ENCODE results near the gene GUCA2B.

Gene GUCA2B

DNA sequence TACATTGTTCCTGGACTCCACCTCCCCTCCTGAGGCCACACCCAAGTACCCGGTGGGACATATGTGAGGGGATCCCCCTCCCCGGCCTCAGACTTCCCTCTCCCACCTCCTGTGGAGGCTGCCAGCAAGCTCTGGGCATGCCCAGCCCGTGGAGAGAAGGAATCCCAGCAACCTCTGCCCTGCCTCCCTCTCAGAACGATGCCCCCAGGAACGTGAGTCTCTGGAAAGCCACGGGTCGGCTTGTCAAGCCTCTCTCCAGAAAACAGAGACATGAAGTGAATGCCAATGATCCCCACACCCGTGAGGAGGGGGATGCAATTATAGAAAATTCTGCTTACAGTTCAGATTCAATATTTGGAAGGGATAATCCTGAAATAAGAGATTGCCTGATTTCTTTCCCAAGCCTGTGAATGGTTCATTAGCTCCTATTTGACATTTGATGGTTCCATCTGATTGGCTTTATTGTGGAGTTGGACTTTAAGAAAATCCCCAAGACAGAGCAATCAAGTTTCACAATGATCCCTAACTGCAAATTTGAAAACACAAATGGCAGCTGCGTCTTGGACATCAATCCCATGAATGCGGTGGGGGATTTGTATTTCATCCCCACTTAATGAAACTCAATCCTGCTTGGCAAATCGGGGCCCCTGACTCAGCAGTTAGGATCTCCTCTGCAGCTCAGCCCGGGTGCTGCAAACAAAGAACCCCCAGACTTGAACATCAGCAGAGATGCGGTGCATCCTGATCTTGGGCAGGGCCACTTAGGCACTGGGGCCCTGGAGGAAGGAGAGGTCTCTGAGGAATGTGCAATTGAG is 9.1 kb upstream of the GUCA2B start:
- no peak for DNase-seq

DNA sequence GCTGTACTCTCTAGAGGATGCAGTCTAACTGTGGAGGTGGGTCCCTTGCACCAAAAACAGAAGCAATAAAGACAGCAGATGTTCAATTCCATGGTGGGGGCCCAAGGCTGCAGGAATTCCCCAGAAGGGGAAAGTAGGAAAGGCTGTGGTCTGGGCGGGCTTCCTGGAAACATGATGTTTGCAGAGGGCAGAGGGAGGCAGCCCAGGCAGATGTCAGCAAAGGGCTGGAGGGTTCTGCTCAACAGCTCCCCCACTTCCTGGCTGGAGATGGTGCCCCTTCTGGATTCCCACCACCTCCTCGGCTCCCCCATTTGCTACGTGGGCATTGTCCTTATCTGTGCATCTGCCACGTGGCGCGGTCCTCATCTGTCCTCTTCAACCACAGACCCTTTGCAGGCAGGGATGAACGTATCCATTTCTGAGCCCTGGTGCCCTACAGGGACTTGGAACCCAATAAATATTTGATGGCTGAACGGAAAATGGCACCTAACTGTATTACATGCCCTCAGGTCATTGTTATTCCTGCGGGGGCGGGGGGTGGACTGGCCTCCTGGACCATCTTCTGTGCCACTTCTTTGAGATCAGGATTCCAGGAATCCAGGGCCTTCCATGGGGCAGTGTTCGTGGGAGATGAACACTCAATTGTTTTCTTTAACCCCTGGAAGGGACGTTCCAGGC is 8.4 kb upstream of the GUCA2B start:
- DNase-seq, result no peak

DNA sequence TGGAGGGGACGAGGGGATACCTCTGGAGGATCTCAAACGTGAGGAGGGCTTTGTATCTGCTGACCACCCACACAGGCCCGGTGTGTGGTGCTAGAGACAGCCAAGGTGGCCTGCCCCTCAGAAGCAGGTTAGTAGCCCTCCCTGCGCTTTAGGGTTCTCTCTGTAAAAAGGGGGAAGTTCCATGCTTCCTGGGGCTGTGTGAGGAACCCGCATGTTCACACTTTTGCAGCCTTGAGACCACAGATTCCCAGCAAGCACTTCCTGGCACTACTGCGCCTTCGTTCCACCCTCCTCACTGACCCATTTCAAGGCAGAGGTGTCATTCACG is 7.9 kb upstream of the GUCA2B start:
- peak; percentile 13 to 52 (median 48) for DNase-seq

DNA sequence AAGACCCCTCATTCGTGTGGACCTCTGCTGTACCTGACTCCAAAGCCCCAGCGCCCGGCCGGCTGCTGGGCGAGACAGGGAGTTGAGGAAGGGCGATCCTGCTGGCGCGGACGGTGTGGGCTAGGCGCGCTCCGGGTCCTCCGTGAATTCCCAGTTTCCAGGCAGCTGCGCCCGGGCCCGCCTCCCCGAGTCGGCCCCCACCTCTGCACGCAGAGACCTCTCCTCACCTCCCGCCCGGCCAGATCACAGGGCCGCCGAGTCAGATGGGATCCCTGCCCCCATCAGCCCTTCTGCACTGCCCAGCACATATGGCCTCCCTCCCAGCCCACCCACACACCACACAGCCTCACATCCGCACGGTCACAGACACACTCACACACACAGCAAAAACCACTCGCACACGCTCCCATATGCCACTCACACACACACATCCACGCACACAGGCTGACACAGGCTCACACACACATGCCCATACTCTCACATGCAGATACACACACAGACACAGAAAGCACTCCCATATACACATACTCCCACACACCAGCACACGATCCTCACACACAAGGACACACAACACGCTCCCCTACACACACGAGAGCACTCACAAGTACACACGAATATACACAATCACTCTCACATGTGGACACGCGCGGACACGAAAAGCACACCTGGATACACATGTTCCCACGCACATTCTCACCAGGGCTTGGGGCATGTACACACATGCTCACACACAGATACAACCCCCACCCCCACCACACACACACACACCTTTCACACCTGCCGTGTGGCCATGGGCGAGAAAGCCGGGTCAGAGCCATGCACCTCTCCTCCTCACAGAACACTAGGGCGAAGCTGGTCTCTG is 7.2 kb upstream of the GUCA2B start:
- peak in 1 of 4 experiments; percentile 15 for DNase-seq

DNA sequence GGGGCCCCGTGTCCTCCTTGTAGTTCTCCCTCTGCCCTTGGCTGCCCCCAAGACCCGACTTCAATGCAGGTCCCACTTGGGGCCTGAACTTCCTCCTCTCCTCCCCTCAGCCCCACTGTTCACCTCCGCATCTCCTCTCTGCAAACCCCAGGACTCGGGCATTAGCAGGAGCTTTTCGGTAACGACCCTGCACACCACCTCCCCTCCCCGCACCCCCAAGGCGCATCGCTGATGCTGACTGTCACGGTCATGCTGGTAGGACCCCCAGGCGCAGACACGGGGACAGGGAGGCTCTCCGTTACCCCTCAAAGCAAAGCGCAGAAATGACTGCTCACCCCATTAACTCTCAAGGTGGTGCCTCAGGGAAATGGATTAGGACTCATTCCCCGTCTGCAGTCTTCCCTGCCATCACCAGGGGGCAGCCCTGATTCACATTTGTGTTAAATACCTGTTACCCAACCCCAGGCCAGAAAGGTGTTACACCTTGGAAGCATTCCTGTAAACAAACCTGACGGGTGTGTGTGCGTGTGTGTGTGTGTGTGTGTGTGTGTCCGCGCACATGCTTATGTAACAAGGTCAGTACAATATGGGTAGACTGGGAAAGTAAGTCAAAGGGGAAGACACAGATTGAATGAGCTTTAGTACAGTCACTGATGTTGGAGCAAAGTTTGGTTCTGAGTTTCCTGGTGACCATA is 6.4 kb upstream of the GUCA2B start:
- peak; percentile 59 to 72 (median 63) for DNase-seq

DNA sequence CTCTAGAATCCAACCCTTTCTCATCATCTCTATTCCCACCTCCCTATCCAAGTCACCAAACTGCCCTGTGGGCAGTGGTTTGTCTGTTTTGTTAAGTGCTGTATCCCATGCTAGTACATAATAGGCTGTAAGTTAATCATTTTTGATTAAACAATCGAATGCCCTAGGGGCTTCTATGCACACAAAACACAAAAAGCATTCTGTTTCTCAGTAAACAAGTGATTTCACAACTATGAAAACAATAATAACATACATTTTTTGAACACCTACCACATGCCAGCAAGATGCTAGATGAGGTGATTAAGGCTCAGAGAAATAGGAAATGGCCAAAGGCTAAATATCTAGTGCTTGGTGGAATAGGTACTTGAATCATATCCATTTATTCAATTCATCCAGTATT is 5.0 kb upstream of the GUCA2B start:
- no peak for DNase-seq

DNA sequence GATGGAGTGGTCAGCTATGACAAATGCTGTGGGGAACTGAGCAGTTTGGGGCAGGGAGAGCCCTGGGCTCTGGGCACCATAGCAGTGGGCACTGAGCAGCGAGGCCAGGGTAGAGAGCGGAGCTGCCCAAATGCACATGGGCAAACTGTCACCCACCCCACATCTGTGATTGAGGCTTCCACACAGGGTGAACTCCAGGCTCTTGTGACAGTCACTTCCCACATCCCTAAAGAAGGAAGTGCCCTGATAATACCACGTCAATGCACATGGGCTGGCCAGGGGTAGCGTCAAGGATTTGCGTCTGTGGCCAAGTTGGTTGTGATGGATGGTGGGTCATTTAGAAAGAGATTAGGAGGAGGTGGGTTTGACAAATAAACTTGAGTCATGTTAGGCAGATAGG is 2.6 kb upstream of the GUCA2B start:
- peak; percentile 49 to 71 (median 66) for DNase-seq

DNA sequence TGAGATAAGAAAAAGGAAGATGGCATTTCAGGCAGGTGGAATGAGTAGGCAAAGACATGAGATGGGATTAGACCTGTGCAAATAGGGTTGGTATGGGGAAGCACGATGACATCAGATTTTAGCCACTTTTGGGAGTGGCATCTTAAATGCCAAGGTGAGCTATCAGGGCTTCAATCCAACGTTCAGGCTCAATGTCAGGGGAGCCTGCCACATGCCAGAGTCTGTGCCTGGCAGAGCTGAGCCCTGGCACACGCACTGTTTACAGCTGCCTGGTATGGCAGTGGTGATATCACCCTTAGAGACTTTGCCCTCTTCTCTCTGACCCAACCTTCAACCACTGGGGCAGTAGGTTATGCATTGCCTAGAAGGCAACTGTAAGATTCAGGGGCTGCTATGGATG is 1.1 kb upstream of the GUCA2B start:
- DNase-seq, result no peak

DNA sequence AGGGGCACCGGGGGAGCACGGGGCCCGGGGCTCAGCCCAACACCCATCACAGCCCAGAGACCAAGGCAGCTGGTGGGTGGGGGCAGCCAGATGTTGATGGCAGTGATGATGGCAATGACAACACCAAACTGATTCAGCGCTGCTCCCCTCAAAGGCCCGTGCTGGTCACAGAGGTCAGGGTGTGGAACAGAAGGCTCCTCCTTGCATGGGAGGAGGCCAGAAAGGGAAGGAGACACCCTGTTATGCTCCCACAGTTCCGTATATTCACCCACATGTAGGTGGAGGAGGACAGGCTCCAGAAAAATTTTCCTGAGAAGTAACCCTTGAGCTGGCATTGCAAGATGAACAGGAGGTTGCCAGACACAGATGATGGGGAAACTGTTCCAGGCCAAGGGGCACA is 414 bp downstream of the GUCA2B start:
- DNase-seq, result no peak

DNA sequence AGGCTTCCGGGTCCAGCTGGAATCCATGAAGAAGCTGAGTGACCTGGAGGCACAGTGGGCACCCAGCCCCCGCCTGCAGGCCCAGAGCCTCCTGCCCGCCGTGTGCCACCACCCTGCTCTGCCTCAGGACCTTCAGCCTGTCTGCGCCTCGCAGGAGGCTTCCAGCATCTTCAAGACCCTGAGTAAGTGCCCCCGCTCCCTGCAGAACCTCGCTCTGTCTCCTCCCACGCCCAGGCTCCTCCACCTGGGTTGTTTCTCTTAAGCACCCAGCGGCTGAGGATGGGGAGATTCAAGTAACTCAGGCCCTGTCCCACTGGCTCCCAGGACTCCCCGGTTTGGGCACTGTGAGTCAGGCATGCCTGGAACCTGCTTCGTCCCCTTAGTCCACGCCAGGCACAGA is 1.5 kb downstream of the GUCA2B start:
- DNase-seq, result no peak

DNA sequence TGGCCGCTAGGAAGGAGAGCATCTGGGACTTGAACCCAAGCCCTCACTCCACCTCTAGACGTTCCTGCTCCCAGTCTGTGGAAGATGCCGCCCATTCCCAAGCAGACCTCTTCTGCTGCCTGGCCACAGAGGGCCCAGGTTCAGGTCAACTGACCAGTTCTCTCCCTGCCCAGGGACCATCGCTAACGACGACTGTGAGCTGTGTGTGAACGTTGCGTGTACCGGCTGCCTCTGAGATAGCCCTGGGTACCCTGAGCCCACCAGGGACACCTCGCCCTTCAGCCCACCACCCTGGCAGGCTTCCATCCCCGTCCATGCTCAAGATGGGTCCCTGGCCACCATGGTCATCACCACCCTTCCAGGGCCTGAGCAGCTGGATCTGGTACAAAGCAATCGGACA is 2.2 kb downstream of the GUCA2B start:
- DNase-seq, result no peak

DNA sequence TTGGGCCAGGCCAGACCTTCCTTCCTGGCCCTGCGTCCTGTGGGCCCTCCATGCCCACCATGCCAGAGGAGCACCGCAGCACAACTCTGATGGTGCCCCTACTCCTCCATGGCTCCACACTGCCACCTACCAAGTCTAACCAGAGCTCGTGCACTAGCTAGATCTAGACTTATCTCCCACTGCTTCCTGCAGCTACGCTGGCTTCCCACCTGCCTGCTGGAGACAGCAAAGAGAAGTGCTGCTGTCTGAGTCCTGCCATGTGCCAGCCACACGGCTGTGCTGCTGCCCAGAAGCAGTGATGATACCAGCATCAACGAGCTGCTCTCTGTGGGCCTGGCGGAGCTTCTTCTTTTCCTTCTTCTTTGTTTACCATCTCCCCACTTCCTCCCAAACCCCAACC is 4.5 kb downstream of the GUCA2B start:
- DNase-seq, result peak; percentile 33 to 70 (median 48)

DNA sequence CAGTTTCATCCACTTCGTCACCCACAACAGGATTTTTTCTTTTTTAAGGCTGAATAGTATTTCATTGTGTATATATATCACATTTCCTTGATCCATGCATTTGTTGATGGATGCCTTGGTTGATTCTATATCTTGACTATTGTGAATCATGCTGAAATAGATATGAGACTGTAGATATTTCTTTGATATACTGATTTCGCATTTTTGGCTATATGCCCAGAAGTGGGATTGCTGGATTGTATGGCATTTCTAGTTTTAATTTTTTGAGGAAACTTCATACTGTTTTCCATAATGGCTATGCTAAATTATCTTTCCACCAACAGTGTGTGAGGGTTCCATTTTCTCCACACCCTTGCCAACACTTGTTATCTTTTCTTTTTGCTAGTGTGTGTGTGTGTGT is 5.0 kb downstream of the GUCA2B start:
- DNase-seq, result no peak

DNA sequence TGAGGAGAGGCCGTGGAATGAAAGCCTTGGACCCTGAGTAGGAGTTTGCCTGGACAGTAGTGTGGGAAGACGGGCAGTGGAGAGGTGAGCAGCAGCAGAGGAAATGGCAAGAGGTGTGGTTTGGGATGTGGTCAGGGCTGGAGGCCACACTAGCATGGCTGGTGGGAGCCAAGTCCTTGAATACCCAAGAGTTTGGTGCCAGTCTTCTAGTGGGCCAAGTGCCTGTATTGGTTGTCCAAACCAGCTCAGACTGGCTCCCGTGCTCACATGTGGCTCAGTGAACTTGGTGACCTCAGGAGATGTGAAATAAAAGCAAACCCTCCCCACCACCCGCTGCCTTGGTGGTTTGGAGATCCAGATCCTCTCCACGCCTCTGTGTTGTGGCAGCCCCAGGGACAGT is 9.0 kb downstream of the GUCA2B start:
- no peak for DNase-seq

DNA sequence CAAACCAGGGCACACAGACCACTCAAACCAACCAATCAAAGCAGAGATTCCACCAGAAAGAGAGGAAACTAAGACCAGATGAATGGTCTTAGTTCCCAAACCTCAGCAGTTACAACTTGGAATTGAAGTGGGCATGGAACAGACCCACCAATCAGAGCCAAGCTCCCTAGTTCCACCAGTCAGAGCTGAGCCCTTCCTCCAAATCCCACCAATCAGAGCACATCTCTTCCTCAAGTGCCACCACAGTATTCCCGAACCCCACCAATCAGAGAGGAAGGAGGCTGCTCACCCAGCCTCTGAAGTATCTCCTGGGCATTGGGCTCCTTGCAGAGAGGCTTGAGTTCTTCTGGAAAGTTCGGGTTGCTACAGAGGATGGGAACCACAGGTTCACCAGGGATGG is 9.9 kb downstream of the GUCA2B start:
- no peak for DNase-seq

DNA sequence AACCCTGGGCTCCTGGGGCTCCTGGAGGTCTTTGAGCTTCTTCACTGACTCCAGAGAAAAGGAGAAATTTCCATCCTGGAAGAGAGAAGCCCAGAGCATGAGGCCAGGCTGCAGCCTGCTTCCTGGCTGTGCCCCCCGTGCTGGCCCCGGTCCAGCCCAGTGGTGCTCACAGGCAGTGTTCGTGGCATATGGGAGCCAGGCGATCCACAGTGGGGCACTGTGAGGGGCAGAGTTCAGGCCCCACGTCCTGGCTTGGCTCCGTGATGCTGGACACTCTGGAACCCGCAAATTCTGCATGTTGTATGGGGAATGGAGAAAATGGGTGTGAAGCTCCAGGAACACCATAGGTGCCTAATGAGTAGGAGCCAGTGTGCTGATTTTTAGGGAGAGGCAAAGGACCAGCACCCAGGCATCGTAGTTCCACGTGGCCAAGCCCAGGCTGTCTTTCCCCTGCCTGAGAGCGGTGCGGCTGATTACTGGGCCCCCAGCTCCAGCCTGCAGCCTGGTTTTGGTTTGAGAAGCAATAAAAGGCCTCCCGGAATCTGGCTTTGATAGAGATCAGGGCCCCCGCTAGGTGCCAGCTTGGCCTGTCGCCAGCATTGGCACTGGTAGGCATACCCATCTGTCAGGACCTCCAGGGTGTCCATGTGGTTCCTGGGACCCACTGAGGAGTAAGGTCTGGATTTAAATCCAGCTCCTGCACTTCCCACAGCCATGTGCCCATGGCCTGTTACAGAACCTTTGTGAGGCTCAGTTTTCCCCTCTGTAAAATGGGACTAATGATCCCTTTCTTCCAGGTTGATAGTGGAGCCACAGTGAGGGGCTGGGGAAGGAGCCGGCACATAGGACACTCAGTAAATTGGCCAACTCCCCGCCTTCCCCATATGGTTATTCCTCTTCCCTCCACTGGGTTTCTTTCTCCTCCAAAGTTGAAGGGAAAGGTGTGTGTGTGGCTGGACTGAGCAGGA is 10.6 kb downstream of the GUCA2B start:
- no peak for DNase-seq

DNA sequence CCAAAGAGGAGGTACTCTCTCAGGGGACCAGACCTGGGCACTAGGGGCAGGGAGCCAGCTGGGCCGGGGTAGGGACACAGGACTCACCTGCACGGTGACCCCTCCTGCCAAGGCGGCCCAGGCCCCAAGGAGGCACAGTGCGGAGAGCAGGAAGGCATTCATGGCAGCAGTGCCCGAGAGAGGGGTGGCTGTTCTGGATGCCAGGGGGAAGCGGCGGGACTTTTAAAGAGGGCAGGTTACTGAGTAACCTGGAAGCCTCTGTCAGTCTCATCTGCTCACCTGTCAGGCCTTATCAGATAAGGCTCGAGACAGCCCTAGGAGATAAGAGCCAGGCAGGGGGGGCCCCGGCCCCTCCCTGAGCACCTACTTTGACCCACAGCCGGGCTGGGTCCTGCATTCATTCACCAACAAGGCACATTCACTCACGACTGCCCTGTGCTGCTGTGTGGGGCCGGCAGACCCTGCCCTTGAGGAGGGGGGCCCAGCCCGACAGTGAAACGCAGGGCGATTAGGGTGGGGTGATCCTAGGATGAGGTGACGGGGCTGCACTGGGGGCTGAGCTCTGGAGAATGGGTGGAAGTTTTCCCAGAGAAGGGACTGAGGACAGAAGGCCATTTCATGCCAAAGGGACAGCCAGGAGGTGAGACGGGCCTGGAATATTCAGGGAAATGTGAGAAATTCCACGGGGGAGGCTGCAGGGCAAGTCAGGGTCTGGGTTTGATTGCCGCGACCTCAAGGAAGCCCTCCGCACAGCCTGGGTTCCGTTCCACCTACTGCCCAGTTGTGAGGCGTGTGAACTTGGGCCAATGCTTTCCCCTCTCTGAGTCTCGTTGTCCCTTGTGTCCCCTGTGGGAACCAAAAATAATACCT is 11.6 kb downstream of the GUCA2B start, which contains the start of gene GUCA2A:
TSS of gene GUCA2A (minus strand) at position 195 of the 870 bp plus-strand sequence. CDS start at position 162, 33 bp downstream.
- no peak for DNase-seq

DNA sequence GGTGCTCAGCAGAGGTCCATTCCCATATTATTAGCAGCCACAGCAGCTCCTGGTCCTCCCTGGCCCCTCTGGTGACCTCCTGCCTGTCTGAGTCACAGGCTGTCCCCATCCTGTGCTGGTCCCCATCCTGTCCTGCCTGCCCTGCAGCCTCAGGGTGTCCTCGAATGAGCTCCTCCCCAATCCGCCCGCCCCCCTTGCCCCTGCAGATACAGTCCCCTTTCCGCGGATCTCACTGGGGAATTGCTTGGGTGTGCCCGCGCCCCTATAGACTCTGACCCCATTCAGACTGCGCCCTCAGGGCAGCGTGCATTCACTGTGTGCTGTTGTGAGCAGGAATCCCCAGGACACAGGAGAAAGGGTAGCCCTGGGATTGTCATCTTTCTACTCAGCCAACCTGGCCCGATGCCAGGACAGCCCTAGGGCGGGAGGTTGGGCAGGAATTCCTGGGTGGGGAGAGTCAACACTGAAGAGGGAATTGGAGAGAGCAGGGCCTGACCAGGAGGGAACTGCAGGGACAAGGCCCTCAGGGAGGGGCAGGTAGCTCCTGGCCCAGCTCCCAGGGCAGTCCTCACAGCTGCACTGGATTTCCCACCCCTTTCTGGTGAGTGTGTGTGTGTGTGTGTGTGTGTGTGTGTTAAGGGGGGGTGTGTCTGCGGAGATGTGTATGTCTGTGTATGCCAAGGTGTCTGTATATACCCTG is 12.5 kb downstream of the GUCA2B start:
- no peak for DNase-seq

DNA sequence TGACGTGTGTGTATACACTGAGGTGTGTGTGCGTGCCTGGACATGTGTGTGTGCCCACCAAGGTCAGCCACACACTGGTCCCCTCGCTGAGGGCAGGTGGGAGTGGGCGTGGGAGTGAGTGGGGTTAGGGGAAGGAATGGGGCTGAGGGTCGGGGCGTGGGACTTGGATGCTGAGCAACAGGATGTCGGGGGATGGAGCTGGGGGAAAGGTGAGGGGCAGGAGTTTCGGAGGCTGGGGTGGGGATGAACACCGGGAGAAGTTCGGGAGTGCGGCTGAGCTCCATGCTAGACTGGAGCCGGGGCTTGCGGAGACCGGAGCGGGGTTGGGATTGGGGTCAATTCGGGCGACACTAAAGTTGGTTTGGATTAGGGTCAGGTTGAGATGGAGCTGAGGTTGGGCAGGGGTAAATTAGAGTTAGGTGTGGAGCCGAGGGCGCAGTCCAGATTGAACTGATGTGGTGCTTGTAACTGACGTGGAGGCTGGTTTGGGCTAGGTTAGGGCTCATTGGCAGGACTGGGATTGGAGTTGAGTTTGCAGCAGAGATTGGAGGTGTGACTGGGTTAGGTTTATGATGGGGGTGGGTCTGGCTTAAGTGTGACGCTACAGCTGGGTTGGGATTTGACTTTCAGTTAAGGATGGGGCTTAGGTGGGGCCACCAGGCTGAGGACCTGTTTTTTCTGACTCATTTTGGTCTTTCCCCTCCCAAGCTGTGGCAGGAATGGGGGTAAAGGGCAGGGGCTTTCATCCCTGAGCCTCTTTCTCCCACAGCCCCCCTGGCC is 14.6 kb downstream of the GUCA2B start:
- DNase-seq, result no peak

Measured in suppressor macrophage (primary cell).